Thoracic aorta (tissue), 2 donors: ENCODE measurements around the gene TBC1D9B. TPM values are rescaled to one million over a fixed set of nuclear protein-coding genes. Genes with fewer than 3 reads are reported as not detected.

Experiments used
- ATAC-seq: fragments of 150-250 bp; one replicate; pipeline ENCODE4 v1.8.0; 2017; ENCODE audit warnings: low read depth; ENCODE audit not compliant: insufficient number of reproducible peaks, low FRiP score
- DNase-seq: peaks from one replicate; pipeline ENCODE4 v3.0.0-alpha.2; 2020; ENCODE audit warnings: low spot score
- H3K27ac ChIP-seq, 2 donors: fragments of 200-600 bp; sonication (generic); 1 replicate in 1 of 2; 2 replicates in 1 of 2; pipeline ENCODE4 v1.5.1; 2016; ENCODE audit warnings: mild to moderate bottlenecking in 2 of 2, moderate library complexity in 2 of 2
- H3K27me3 ChIP-seq: fragments of 200-600 bp; sonication (generic); replicated peaks from 2 replicates; pipeline ENCODE4 v1.6.0; 2016; ENCODE audit warnings: mild to moderate bottlenecking; ENCODE audit not compliant: insufficient read depth
- H3K36me3 ChIP-seq: fragments of 200-600 bp; sonication (generic); one replicate; pipeline ENCODE4 v1.5.1; 2016
- H3K4me1 ChIP-seq, 2 donors: fragments of 200-600 bp; sonication (generic); 1 replicate in 1 of 2; 2 replicates in 1 of 2; pipeline versions ENCODE4 v1.5.1 to v1.6.0; 2016; ENCODE audit warnings: low read depth in 2 of 2, mild to moderate bottlenecking in 1 of 2; ENCODE audit not compliant: control insufficient read depth in 1 of 2
- H3K4me3 ChIP-seq: fragments of 200-600 bp; sonication (generic); 2 replicates; pipeline ENCODE4 v1.5.1; 2016; ENCODE audit warnings: mild to moderate bottlenecking
- H3K9me3 ChIP-seq: fragments of 200-600 bp; sonication (generic); 2 replicates; pipeline ENCODE4 v1.5.1; 2016
- total RNA-seq, 2 donors: library from RNA; depleted of rRNA; stranded (reverse); fragments of >200 nt; gene quantifications; one replicate each; pipeline versions ENCODE4 v1.1.0 to v1.2.3, GENCODE V29; 2016
- TF ChIP-seq, protein P1 (sequence below): fragments of 200-600 bp; sonication (generic); IDR thresholded peaks from one replicate; pipeline ENCODE4 v1.5.1; 2019; ENCODE audit warnings: antibody characterized with exemption

Gene TBC1D9B
- total RNA-seq, 2 donors from 2014 or later: 91.9 to 104 TPM

DNA sequence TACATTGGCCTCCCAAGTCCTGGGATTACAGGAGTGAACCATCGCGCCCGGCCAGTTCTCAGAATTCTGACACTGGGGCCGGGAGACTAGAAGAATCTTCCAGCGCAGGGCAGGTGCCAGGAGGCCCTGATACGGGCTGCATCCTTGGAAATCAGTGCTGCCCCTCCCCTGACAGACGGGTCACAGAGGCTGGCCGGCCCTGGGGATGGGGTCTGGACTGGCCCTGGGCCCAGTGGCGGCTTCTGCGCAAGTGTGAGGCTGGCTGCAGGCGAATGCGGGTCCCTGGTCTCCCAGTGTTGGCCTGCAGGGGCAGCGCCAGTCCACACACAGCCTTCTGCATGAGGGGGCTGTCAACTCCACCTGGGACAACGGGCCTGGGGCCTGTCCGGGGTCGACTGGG, 831 bp upstream of the TBC1D9B start:
- DNase-seq (no peak), ATAC-seq (no peak)
- peaks cover 10 to 24% of the 10 kb centered on the region in 2 donors for H3K4me1 ChIP-seq
- no peaks in the 10 kb centered on the region for H3K9me3 ChIP-seq
- H3K36me3 ChIP-seq: peaks cover 5% of the 10 kb centered on the region
- peak overlapping the region; percentile 84 for H3K4me3 ChIP-seq
- TF ChIP-seq, protein P1, sequence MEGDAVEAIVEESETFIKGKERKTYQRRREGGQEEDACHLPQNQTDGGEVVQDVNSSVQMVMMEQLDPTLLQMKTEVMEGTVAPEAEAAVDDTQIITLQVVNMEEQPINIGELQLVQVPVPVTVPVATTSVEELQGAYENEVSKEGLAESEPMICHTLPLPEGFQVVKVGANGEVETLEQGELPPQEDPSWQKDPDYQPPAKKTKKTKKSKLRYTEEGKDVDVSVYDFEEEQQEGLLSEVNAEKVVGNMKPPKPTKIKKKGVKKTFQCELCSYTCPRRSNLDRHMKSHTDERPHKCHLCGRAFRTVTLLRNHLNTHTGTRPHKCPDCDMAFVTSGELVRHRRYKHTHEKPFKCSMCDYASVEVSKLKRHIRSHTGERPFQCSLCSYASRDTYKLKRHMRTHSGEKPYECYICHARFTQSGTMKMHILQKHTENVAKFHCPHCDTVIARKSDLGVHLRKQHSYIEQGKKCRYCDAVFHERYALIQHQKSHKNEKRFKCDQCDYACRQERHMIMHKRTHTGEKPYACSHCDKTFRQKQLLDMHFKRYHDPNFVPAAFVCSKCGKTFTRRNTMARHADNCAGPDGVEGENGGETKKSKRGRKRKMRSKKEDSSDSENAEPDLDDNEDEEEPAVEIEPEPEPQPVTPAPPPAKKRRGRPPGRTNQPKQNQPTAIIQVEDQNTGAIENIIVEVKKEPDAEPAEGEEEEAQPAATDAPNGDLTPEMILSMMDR: no peak
- H3K27ac ChIP-seq: peak overlapping the region; percentile 47 to 58
- no peaks in the 10 kb centered on the region for H3K27me3 ChIP-seq

DNA sequence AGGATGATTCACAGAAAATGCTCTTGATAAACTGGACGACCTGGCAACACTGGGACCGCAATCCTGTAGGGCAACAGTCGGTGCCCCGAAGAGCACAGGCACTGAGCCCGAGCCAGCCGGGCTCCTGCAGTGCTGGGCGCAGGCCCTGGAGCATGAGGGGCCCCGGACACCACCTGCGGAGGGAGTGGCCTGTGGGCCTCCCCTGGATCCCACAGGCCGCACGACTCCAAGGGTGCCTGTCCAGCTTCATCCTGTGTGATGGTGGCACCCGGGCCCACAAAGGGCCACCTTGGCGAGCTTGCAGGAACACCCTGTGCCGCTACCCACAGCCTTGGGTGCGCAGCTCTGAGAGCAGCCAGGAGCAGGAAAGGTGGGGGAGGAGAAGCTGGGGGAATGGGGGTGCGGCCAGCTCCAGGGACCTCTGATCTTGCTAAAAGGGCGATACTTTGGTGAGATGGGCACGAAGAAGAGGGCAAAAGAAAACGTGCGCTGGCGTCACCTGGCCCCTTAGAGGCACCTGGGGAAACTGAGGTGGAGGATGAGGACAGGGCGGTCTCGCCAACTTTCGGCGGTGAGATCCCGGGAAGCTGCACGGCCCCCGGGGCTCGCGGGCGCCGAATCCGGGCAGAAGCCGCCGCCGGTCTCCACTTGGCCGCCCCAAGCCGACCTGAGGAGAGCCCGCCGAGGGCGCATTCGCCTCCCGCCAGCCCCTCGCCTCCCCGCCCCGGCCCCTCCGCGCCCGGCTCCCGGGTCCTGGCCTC, 722 bp downstream of the TBC1D9B start:
- peaks cover 10% of the 10 kb centered on the region for H3K36me3 ChIP-seq
- peak overlapping the region; percentile 84 for H3K4me3 ChIP-seq
- TF ChIP-seq, protein P1: no peak
- no peaks in the 10 kb centered on the region for H3K27me3 ChIP-seq
- no peaks in the 10 kb centered on the region for H3K9me3 ChIP-seq
- DNase-seq: no peak
- H3K27ac ChIP-seq: peak overlapping the region; percentile 33 to 56
- no peak for ATAC-seq
- peaks cover 10 to 24% of the 10 kb centered on the region in 2 donors for H3K4me1 ChIP-seq

DNA sequence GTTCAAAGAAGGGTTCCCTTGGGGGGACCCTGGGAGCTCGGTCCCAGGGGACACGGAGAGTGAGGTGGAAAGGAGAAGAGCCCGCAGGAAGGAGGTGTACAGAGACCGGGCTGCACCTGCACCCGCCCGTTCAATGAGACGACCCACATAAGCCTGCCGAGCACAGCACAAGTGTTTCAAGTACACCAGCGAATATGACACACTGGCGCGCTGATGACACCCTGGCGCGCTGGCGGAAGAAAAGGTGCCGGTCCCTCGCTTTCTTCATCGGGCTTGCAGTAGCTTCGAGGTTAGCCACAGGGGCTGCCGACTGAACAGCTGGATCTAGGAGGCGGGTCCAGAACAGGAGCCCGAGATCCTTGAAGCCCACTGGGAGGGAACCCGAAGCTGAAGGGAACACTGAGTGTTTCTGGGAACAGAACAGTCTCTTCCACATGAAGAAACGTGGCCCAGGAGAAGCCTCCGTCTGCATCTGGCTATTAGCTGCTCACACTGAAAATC, 1.4 kb downstream of the TBC1D9B start:
- Histone ChIP-seq H3K27ac (no peak overlapping the region), H3K27me3 (no peaks in the 10 kb centered on the region), H3K4me3 (peak overlapping the region; percentile 84), H3K4me1 (peaks cover 10 to 24% of the 10 kb centered on the region in 2 donors), H3K36me3 (peaks cover 10% of the 10 kb centered on the region), H3K9me3 (no peaks in the 10 kb centered on the region)
- no peak for ATAC-seq
- no peak for DNase-seq
- TF ChIP-seq, protein P1: no peak

DNA sequence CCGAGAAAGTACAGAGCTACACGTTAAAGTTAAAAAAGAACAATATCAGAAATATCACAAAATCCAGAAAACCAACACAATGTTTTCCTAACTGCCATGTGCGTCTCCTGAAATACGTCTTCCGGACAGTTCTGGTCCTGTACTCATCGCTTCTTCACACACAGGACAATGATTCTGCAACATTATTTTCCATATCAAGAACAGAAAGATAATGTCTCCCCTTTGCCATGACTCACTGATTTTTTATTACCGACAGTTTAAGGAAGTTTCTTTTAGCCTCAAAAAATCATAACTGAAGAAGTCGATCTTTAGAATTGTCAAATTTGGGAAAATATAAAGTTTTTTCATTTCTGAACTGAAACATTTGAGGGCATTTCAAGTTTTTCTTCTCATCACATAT, 2.5 kb downstream of the TBC1D9B start:
- ATAC-seq (no peak), DNase-seq (no peak)
- Histone ChIP-seq H3K36me3 (peaks cover 10% of the 10 kb centered on the region), H3K4me3 (no peak overlapping the region), H3K4me1 (peaks cover 10 to 24% of the 10 kb centered on the region in 2 donors), H3K9me3 (no peaks in the 10 kb centered on the region), H3K27ac (no peak overlapping the region), H3K27me3 (no peaks in the 10 kb centered on the region)
- TF ChIP-seq, protein P1: no peak

DNA sequence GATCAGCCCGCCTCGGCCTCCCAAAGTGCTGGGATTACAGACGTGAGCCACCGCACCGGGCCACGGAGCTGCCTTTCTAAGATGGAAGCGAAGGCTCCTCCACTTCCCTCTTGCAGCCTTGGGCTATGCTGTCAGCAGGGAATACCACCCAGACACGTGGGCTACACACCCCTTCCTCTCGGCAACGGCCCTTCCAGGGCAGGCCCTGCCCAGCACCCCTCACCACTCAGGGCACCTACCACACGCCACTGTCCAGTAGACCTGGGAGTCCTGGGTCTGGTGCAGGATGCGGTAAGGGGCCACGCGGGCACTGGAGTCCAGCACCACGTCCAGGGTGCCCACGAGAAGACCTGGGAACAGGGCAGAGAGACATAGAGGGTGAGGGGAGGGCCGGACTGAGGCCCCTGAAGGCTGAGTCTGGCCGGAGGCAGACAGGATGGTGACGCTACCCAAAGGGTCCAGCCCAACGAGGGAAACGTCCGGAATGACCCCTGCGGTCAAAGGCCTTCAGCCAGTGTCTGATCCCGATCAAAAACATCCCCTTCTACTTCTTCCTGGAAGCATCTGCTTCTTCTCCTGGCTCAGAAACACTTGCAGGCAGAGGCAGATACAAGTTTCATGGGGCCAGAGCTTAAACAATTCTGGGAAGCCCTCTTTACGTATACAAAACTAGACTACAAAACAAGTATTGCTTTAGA, 3.1 kb downstream of the TBC1D9B start:
- TF ChIP-seq, protein P1: no peak
- Histone ChIP-seq H3K9me3 (no peaks in the 10 kb centered on the region), H3K27ac (no peak overlapping the region), H3K4me3 (no peak overlapping the region), H3K4me1 (peaks cover 10 to 24% of the 10 kb centered on the region in 2 donors), H3K36me3 (peaks cover 10% of the 10 kb centered on the region), H3K27me3 (no peaks in the 10 kb centered on the region)
- ATAC-seq (no peak), DNase-seq (no peak)
